Thyroid gland (tissue), 4 donors: ENCODE data around the gene SLC25A44.

Source experiments
- POLR2A ChIP-seq, 2 donors: fragments of 450-650 bp; IDR thresholded peaks; one replicate each; pipeline ENCODE4 v1.6.1; 2017; ENCODE audit warnings: antibody characterized with exemption in 2 of 2, mild to moderate bottlenecking in 2 of 2, moderate library complexity in 1 of 2
- TF ChIP-seq, protein P1 (sequence below), 6 experiments: fragments of 200-600 bp in 3 of 6; fragments of 450-650 bp in 3 of 6; sonication (generic) in 3 of 6; IDR thresholded peaks; one replicate each; pipeline ENCODE4 v1.5.1; 2016 to 2019; ENCODE audit warnings: antibody characterized with exemption in 6 of 6, mild to moderate bottlenecking in 2 of 6, inconsistent platforms in 1 of 6, moderate library complexity in 1 of 6

DNA sequence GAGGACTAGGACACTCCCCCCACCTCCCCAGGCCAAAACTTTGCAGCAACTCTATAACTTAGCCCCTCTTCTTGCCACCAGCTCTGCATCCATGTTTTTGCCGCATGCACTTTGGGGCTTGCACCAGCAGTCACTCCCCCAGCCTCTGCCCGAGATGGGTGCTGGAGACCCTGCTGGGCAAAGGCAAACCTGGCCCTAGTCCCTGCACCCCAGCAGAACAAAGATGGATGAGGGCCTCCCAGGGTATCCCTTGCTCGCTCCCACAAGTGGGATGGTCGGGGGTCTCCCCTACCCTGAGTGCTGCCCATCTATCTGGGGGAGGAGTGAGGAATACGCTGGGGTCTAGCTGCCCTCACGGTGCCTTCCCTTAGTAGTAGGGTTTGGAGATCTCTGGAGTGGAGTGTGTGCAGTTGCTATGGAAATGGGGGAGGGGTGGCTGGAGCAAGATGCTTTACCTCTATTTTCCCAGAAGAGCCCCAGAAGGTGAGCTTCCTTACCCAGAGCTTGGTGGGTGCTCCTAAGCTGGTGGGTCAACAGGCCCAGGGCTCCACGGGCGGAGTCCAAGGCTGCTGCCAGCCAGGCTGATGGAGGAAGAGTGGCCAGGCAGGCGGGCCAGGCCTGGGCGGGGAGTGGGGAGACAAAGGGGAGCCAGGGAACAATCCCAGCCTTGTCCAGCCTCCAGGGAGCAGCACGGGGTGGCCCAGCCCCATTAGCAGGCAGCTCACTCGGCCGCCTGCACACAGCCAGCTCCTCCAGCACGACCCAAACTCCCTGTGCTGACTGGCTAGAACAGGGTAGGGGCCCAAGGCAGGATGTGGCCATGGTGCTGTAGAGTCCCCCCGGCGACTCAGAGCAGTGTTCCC lies 53.8 kb downstream of the SLC25A44 start, which contains the start of gene PAQR6:
- TF ChIP-seq, protein P1, sequence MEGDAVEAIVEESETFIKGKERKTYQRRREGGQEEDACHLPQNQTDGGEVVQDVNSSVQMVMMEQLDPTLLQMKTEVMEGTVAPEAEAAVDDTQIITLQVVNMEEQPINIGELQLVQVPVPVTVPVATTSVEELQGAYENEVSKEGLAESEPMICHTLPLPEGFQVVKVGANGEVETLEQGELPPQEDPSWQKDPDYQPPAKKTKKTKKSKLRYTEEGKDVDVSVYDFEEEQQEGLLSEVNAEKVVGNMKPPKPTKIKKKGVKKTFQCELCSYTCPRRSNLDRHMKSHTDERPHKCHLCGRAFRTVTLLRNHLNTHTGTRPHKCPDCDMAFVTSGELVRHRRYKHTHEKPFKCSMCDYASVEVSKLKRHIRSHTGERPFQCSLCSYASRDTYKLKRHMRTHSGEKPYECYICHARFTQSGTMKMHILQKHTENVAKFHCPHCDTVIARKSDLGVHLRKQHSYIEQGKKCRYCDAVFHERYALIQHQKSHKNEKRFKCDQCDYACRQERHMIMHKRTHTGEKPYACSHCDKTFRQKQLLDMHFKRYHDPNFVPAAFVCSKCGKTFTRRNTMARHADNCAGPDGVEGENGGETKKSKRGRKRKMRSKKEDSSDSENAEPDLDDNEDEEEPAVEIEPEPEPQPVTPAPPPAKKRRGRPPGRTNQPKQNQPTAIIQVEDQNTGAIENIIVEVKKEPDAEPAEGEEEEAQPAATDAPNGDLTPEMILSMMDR (IDR thresholded peaks at IDR 0.05), result no peak
- no peak for TF ChIP-seq POLR2A (IDR thresholded peaks at IDR 0.05)
